ENCODE measurements around the gene TAF1.
"Not testable (repeated sequence)": the region's sequence is repeated elsewhere in the genome, so short reads cannot be mapped to it uniquely, and the experiment has no call there.

TAF1 gene

DNA sequence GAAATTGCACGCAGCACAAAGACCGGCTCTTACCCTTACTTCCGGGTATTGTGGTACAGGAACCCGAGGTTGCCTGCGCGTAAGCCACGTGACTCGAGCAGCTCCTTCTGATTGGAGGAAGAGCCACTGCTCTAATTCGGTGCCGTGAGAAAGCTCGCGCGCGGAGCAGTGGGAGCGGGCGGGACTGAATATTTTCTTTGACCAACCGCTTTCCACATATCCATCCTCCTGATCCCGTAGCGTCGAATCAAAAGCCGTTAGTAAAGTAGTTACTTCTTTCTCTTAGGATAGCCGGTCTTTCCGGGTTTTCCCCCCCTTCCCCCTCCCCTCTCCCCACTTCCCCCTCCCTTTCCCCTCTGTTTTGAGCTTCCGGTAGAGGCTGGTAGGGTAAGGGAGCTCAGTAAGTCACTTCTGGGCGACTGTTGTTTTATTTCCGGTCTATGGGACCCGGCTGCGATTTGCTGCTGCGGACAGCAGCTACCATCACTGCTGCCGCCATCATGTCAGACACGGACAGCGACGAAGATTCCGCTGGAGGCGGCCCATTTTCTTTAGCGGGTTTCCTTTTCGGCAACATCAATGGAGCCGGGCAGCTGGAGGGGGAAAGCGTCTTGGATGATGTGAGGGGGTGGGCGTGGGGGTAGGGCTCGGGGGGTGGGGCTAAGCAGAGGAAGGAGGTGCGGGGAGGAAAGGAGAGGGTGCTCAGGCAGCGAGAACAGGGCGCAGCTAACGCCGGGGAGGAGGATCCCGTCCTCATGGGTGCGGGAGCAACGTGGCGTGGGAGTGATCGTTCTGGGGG, at the start of gene TAF1:
Gene TAF1, plus strand, starts transcription at position 483 of the 799 bp plus-strand sequence. Its CDS starts 18 bp downstream, at position 501.
- peak; percentile 81 for DNase-seq

DNA sequence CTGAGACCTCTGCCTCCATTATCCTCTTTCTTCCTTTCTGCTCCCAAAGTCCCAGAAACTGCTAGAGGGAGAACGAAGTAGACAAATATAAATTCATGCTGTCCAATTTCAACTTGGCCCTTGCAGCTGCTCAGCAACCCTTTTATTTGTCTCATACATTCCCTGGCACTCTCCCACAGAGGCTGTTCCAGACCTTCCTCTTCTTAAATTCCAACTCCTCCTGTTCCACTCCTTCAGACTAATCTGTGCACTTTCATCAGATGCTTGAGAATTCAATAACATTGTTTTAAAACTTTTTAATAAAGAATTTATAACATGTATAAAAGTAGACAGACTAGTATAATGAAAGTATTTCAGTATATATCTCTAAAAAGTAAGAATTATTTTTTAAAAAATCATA, 49.2 kb upstream of the TAF1 start:
- DNase-seq: not testable (repeated sequence)

GRCh38 chrX:71320126-71320525, 46.0 kb upstream of the TAF1 start:
- DNase-seq: no peak

GRCh38 chrX:71321731-71322130, 44.4 kb upstream of the TAF1 start:
- no peak for DNase-seq

- DNase-seq: not testable (repeated sequence)
Measured at GRCh38 chrX:71324452-71324851, 41.7 kb upstream of the TAF1 start.

- DNase-seq: no peak
Measured at GRCh38 chrX:71326394-71326793, 39.8 kb upstream of the TAF1 start.

DNA sequence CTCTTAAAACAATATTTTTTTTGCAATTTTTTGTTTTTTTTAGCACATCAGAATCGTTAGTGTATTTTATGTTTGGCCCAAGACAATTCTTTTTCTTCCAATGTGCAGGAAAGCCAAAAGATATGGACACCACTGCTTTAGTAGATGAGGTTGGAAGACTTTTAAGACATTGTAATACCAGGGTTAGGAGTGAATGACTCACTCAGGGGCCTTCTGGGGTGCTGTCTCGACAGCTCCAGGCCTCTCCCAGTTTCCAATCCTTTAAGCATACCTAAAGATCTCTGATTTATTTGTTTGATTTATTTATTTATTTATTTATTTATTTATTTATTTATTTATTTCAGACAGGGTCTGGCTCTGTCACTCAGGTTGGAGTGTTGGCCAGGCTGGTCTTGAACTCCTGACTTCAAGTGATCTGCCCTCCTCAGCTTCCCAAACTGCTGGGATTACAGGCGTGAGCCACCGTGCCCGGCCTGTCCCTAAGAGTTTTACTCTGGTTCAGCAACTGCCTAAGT, 16.9 kb upstream of the TAF1 start:
- not testable (repeated sequence) for DNase-seq

DNA sequence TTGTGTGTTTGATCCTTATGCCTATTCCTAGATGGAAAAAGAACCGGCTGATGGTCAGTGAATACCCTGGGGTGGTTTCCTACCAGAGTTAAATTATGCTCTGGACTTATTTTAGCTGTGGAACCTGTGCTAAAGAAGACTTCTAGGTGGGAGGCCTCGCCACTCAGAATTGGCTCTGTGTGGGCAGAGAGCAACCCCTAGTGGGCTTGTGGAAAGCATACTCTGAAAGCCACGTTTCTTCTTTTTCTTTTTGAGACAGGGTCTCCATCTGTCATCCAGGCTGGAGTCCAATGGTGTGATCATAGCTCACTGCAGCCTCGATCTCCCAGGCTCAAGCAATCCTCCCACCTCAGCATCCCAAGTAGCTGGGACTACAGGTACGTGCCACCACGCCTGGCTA, 16.3 kb upstream of the TAF1 start:
- DNase-seq: not testable (repeated sequence)

DNA sequence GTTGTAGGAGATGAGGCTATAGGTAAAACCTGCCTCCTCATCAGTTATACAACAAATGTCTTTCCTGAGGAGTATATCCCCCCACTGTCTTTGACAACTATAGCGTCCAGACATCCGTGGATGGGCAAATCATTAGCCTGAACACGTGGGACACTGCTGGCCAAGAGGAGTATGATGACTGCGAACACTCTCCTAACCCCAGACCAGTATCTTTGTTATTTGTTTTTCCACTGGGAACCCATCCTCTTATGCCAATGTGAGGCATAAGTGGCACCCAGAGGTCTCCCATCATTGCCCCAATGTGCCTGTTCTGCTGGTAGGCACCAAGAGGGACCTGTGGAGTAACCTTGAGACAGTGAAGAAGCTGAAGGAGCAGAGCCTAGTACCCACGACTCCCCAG, 13.7 kb upstream of the TAF1 start:
- not testable (repeated sequence) for DNase-seq

DNA sequence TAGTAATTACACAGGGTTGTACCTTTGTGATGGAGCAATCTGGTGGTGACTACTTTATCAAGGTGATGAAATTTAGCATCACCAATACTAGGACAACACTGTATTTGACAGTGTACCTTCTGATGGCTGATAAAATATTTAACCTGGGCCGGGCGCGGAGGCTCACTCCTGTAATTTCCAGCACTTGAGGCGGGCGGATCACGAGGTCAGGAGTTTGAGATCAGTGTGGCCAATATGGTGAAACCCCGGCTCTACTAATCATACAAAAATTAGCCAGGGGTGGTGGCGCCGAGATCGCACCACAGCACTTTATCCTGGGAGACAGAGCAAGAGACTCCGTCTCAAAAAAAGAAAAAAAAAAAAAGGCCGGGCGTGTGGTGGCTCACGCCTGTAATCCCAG, 1.9 kb upstream of the TAF1 start:
- DNase-seq: no peak

DNA sequence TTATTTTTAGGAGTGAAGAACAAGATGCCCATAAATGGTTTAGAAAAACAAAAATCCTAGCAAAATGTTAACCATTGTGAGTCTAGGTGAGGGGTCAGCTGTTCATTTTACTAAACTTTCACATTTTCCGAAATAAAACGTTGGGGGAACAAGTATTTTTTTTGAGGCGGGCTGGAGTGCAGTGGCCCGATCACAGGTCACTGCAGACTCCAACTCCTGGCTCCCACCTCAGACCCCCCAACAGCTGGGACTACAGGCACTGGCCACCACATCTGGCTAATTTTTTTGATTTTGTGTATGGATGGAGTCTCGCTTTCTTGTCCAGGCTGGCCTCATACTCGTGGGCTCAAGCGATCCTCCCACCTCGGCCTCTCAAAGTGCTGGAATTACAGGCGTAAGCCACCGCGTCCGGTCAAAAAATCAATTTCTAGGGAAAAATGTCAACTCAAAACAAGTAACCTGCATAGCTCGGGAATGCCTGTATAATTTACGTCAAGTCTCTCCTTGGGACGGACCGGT, 742 bp upstream of the TAF1 start:
- DNase-seq: no peak

GRCh38 chrX:71366674-71367256, 608 bp downstream of the TAF1 start:
- DNase-seq: peak; percentile 43

- DNase-seq: peak; percentile 21
Measured at GRCh38 chrX:71367396-71367795, 1.2 kb downstream of the TAF1 start.

GRCh38 chrX:71372388-71372787, 6.2 kb downstream of the TAF1 start:
- DNase-seq: no peak

DNA sequence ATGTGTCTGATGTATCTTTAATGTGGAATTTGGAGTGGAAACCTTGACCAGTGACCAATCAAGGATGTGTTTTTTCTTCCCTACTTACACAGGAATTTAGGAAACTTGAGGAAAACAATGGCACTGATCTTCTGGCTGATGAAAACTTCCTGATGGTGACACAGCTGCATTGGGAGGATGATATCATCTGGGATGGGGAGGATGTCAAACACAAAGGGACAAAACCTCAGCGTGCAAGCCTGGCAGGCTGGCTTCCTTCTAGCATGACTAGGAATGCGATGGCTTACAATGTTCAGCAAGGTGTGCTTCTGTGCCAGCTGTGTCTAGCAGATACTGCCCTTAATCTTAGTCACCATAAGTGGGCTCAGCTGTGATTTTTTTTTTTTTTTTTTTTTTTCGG, 12.6 kb downstream of the TAF1 start:
- no peak for DNase-seq

DNA sequence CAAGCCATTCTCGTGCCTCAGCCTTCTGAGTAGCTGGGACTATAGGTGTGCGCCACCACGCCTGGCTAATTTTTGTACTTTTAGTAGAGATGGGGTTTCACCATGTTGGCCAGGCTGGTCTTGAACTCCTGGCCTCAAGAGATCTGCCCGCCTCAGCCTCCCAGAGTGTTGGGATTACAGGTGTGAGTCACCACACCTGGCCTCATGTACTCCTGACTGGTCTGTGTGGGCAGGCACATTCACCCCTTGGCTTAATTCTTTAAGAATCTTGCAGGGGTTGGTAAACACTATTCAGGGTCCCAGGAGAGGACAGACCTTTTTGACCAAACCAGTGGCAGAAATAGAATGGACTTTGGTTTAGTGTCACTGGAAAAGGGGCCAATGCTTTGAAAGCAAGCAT, 25.6 kb downstream of the TAF1 start:
- DNase-seq: not testable (repeated sequence)

DNA sequence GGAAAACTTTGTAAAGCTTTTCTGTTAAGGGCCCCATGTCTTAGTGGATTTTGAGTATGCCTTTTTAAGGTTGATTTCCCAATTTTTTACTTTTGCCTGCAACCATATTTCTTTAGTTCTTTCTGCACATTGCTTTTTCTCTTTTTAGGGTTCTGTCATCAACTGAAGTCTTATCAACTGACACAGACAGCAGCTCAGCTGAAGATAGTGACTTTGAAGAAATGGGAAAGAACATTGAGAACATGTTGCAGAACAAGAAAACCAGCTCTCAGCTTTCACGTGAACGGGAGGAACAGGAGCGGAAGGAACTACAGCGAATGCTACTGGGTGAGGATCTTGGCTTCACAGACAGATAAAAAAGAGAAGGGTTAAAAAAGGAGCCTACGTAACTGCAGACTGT, 27.8 kb downstream of the TAF1 start:
- no peak for DNase-seq

DNA sequence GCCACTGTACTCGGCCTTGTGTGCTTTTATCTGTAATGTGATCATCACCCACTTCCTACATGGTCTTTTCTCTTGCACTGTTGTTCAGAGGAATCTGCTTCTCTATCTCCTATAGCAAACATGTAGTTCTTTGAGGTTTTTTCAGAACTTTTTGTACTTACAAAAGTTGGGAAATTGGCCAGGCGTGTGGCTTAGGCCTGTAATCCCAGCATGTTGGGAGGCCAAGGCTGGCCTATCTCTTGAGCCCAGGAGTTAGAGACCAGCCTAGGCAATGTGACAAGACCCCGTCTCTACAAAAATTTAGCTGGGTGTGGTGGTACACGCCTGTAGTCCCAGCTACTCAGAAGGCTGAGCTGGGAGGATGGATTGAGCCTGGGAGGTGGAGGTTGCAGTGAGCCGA, 30.4 kb downstream of the TAF1 start:
- DNase-seq: no peak

DNA sequence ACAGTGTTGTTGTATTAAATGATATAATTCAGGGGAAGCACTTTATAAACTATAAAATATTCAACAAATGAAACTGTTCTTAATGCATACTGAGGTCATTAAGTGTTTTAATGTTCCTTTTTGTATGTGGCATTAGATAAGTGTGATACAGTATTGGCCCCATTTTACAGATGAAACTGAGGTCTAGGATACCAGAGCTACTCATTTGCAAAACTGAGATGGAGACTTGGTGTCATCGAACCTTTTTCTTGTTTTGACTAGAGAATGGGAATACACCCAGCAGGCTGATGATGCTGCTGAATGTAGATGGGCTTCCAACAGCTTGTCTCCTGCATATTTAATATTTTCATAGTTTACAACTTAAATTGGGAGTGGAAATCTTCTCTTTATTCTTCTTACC, 34.6 kb downstream of the TAF1 start:
- no peak for DNase-seq

- not testable (repeated sequence) for DNase-seq
Measured at GRCh38 chrX:71416260-71416659, 50.1 kb downstream of the TAF1 start.

- DNase-seq: no peak
Measured at GRCh38 chrX:71420686-71421085, 54.5 kb downstream of the TAF1 start.

DNA sequence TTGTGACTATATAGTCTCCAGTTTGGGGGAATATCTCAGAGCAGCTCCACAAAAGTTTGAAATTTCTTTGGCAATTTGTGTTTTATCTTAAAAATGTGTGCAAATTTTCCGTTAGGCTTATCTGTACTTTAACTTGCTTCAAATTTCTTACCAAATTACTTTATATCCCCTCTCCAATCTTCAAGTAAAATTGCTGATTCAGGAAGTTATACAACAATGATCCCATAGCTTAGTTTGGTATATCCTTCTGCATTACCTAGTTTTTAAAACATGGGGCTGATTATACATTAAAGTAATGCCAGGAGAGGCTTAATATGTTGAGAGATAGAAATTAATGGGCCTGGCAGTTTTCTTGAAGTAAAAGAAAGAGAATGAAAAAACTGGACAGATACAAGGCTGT, 66.6 kb downstream of the TAF1 start:
- DNase-seq: no peak

- DNase-seq: no peak
Measured at GRCh38 chrX:71438750-71439149, 72.6 kb downstream of the TAF1 start.

DNA sequence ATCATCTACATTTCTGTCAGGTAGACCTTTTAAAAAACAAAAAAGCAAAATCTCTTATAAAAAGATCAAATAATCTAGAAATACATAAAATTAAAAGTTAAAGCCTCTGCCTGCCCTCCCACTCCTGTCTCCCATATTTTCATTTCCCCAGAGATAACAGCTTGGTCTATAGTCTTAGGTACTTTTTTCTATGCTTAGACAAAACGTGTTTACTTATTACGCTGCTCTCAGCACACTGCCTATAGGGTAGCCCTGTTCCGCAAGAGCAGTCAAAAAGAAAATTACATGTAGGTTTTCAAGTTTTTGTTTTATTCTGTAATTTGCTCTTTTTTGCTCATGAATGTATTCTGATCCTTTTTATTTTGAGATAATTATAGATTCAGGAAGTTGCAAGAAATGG, 73.3 kb downstream of the TAF1 start:
- DNase-seq: no peak
